HepG2 (cell line): Measurements from ENCODE around the gene SCUBE2. TPM values are rescaled to one million over a fixed set of nuclear protein-coding genes. Genes with fewer than 3 reads are reported as not detected.

Experiments used
- ATAC-seq: fragments of 200-7000 bp; cut with Tn5 transposase; 3 replicates; pipeline ENCODE4 v1.9.1; 2020; ENCODE audit warnings: mild to moderate bottlenecking, moderate library complexity
- BruUV-seq: library from RNA; stranded (reverse); fragments of 400-500 nt; replicated peaks from 2 replicates; lab custom pipeline; 2021; lab: Mats Ljungman, UMichigan
- CTCF ChIA-PET: fragments of 300-600 bp; formaldehyde crosslinking; extraction: SDS; loops from one replicate; lab custom pipeline; 2021; ENCODE audit warnings: low total read pairs, inconsistent platforms, low intra/inter-chr PET ratio; lab: Yijun Ruan, JAX
- POLR2A ChIA-PET: fragments of 350-600 bp; sonication (Branson Sonifier 250); formaldehyde crosslinking; loops from one replicate; lab custom pipeline; 2020; ENCODE audit warnings: antibody characterized with exemption, inconsistent platforms; lab: Yijun Ruan, JAX
- DNase-seq: peaks from one replicate; pipeline ENCODE4 v3.0.0-alpha.2; 2015; ENCODE audit warnings: low spot score
- FAIRE-seq: peaks from 3 replicates; lab custom pipeline; 2011; peaks lifted over from hg19 to GRCh38; lab: Jason Lieb, UNC
- H2AFZ ChIP-seq: one replicate; pipeline ENCODE4 v1.6.1; 2011; ENCODE audit warnings: low read length, inconsistent platforms
- H3K27ac ChIP-seq: fragments of 300-600 bp; 3 replicates; pipeline ENCODE4 v1.8.0; 2011; ENCODE audit warnings: mixed run types, mild to moderate bottlenecking, mixed read lengths, low read length, inconsistent platforms; ENCODE audit not compliant: insufficient read depth; ENCODE audit errors: extremely low read length
- H3K27me3 ChIP-seq, 2 experiments: fragments of 200-600 bp in 1 of 2; 2 replicates in 1 of 2; 3 replicates in 1 of 2; pipeline versions ENCODE4 v1.6.0 to v1.8.0; 2011; ENCODE audit warnings: low read length in 2 of 2, mild to moderate bottlenecking in 2 of 2, moderate library complexity in 2 of 2, inconsistent platforms in 1 of 2; ENCODE audit not compliant: insufficient read depth in 2 of 2, control insufficient read depth in 1 of 2
- H3K36me3 ChIP-seq, 2 experiments: fragments of 200-600 bp in 1 of 2; replicated peaks in 1 of 2; 2 replicates in 1 of 2; 3 replicates in 1 of 2; pipeline versions ENCODE4 v1.5.1 to v1.8.0; 2011; ENCODE audit warnings: low read length in 2 of 2, inconsistent platforms in 1 of 2; ENCODE audit not compliant: insufficient read depth in 2 of 2, control insufficient read depth in 1 of 2
- H3K4me1 ChIP-seq: 2 replicates; pipeline ENCODE4 v1.5.1; 2012; ENCODE audit warnings: low read length, inconsistent platforms; ENCODE audit not compliant: insufficient read depth
- H3K4me2 ChIP-seq: 2 replicates; pipeline ENCODE4 v1.6.0; 2011; ENCODE audit warnings: low read depth, low read length, inconsistent platforms
- H3K4me3 ChIP-seq, 3 experiments: fragments of 200-600 bp in 1 of 3; sonication (generic), shearing (Covaris generic) in 1 of 3; replicated peaks in 1 of 3; 2 replicates each; pipeline ENCODE4 v1.5.1; 2011 to 2016; ENCODE audit warnings: low read length in 3 of 3, inconsistent platforms in 2 of 3, low read depth in 2 of 3, mild to moderate bottlenecking in 2 of 3, control low read depth in 1 of 3, mixed read lengths in 1 of 3; ENCODE audit not compliant: insufficient read depth in 1 of 3
- H3K79me2 ChIP-seq: one replicate; pipeline ENCODE4 v1.6.1; 2011; ENCODE audit warnings: low read length, inconsistent platforms; ENCODE audit not compliant: insufficient read depth
- H3K9ac ChIP-seq: 2 replicates; pipeline ENCODE4 v1.6.0; 2011; ENCODE audit warnings: mild to moderate bottlenecking, low read depth, low read length, inconsistent platforms; ENCODE audit not compliant: insufficient read depth
- H3K9me3 ChIP-seq: 2 replicates; pipeline ENCODE4 v1.5.1; 2012; ENCODE audit warnings: mild to moderate bottlenecking, low read length
- H4K20me1 ChIP-seq: 2 replicates; pipeline ENCODE4 v1.6.0; 2011; ENCODE audit warnings: inconsistent platforms, mild to moderate bottlenecking, low read length, moderate library complexity; ENCODE audit not compliant: insufficient read depth
- DMAP1 ChIP-seq: IDR thresholded peaks from 2 replicates; pipeline ENCODE4 v1.6.1; 2016
- ESRRA ChIP-seq: sonication (generic); formaldehyde crosslinking; IDR thresholded peaks from 2 replicates; pipeline ENCODE4 v1.5.1; 2020; ENCODE audit warnings: mild to moderate bottlenecking, low read depth, missing genetic modification reagents
- FOXA1 ChIP-seq, 2 experiments: fragments of 450-650 bp in 1 of 2; sonication (generic) in 1 of 2; formaldehyde crosslinking in 1 of 2; IDR thresholded peaks; 2 replicates each; pipeline versions ENCODE4 v1.4.0 to v1.6.1; 2016 to 2020; ENCODE audit warnings: missing genetic modification reagents in 1 of 2
- GZF1 ChIP-seq: sonication (generic); formaldehyde crosslinking; IDR thresholded peaks from 2 replicates; pipeline ENCODE4 v1.5.1; 2020; ENCODE audit warnings: mild to moderate bottlenecking, missing genetic modification reagents
- PITX1 ChIP-seq: sonication (generic); formaldehyde crosslinking; IDR thresholded peaks from 2 replicates; pipeline ENCODE4 v1.5.1; 2020; ENCODE audit warnings: mild to moderate bottlenecking, missing genetic modification reagents
- SMAD1 ChIP-seq: sonication (generic); formaldehyde crosslinking; IDR thresholded peaks from 2 replicates; pipeline ENCODE4 v1.4.0; 2020; ENCODE audit warnings: missing genetic modification reagents, low read depth, mild to moderate bottlenecking, borderline replicate concordance
- SUZ12 ChIP-seq: fragments of 150-350 bp; IDR thresholded peaks from 2 replicates; pipeline ENCODE4 v1.6.1; 2014; ENCODE audit warnings: low read depth, low read length
- TCF12 ChIP-seq, 2 experiments: fragments of 450-650 bp in 1 of 2; sonication (generic) in 1 of 2; formaldehyde crosslinking in 1 of 2; IDR thresholded peaks; 2 replicates each; pipeline versions ENCODE4 v1.6.1 to v1.8.0; 2017 to 2022; ENCODE audit warnings: antibody characterized with exemption in 1 of 2, mild to moderate bottlenecking in 1 of 2, missing genetic modification reagents in 1 of 2, moderate library complexity in 1 of 2
- THAP7 ChIP-seq: sonication (generic); formaldehyde crosslinking; IDR thresholded peaks from 2 replicates; pipeline ENCODE4 v1.8.1; 2023; ENCODE audit warnings: mild to moderate bottlenecking, missing genetic modification reagents
- YEATS2 ChIP-seq: sonication (generic); formaldehyde crosslinking; IDR thresholded peaks from 2 replicates; pipeline ENCODE4 v1.4.0; 2020; ENCODE audit warnings: missing genetic modification reagents, borderline replicate concordance
- ZNF232 ChIP-seq: sonication (generic); formaldehyde crosslinking; IDR thresholded peaks from 2 replicates; pipeline ENCODE4 v1.4.0; 2020; ENCODE audit warnings: missing genetic modification reagents, borderline replicate concordance
- ZNF251 ChIP-seq: sonication (generic); formaldehyde crosslinking; IDR thresholded peaks from 2 replicates; pipeline ENCODE4 v1.9.0; 2021; ENCODE audit warnings: mild to moderate bottlenecking, missing genetic modification reagents
- ZNF44 ChIP-seq: sonication (generic); formaldehyde crosslinking; IDR thresholded peaks from 2 replicates; pipeline ENCODE4 v1.5.1; 2020; ENCODE audit warnings: mild to moderate bottlenecking, missing genetic modification reagents
- ZNF558 ChIP-seq: sonication (generic); formaldehyde crosslinking; IDR thresholded peaks from 2 replicates; pipeline ENCODE4 v1.9.0; 2022; ENCODE audit warnings: mild to moderate bottlenecking, missing genetic modification reagents, borderline replicate concordance
- ZSCAN25 ChIP-seq: sonication (generic); formaldehyde crosslinking; IDR thresholded peaks from 2 replicates; pipeline ENCODE4 v1.8.0; 2022; ENCODE audit warnings: mild to moderate bottlenecking, missing genetic modification reagents
- WGBS: methylation state at CpG from one replicate; pipeline ENCODE4 v1.1.6; 2017; ENCODE audit warnings: low lambda C conversion rate; 5-methylcytosine and 5-hydroxymethylcytosine counted together
- in situ Hi-C: cut with HindIII; loops from 2 replicates; pipeline ENCODE4 v1.10.0; 2017; ENCODE audit warnings: low pct_unique_long_range_greater_than_20kb; ENCODE audit not compliant: extremely low pct_ligation_motif_present
- intact Hi-C: fragments of 100-400 bp; cut with micrococcal nuclease; formaldehyde crosslinking; loops from one replicate; pipeline ENCODE4 v1.10.0; 2022; ENCODE audit not compliant: unreplicated experiment
- polyA plus RNA-seq, 8 experiments: library from polyadenylated mRNA; depleted of rRNA in 3 of 8; stranded (reverse) in 7 of 8; unstranded in 1 of 8; fragments of >200 nt; fragmentation: Illumina TruSeq in 4 of 8; extraction: Trizol in 4 of 8; gene quantifications; 2 replicates each; pipeline versions ENCODE4 v1.2.1 to v1.2.3, GENCODE V29; 2011 to 2016; ENCODE audit warnings: low read depth in 4 of 8, missing spikeins in 1 of 8, mixed read lengths in 1 of 8; ENCODE audit not compliant: insufficient read depth in 1 of 8
- total RNA-seq, 5 experiments: library from RNA; depleted of rRNA; stranded (reverse); fragments of >200 nt; fragmentation: Illumina TruSeq; extraction: Trizol; gene quantifications; 2 replicates each; pipeline ENCODE4 v1.2.3, GENCODE V29; 2016; ENCODE audit warnings: low read depth in 1 of 5
- TF ChIP-seq, protein P1 (sequence below): sonication (generic); formaldehyde crosslinking; IDR thresholded peaks from 2 replicates; pipeline ENCODE4 v1.4.0; 2020; ENCODE audit warnings: missing genetic modification reagents

The SCUBE2 gene
- total and polyA plus RNA-seq, 2 of the 13 experiments (the other 11 are each of a cell fraction or from before 2014, with no cell fraction given) = 0.09 TPM; not detected in 1

- Histone ChIP-seq H3K27ac (no peak overlapping the region), H3K36me3 (peaks cover 40 to 82% of the 10 kb centered on the region in 2 experiments), H3K9ac (no peak overlapping the region), H3K79me2 (no peaks in the 10 kb centered on the region), H3K4me3 (no peak overlapping the region), H3K4me1 (peaks cover 20% of the 10 kb centered on the region; the same call in 1 of the 2 replicates), H3K9me3 (no peaks in the 10 kb centered on the region), H4K20me1 (peaks cover 4% of the 10 kb centered on the region; the same call in 1 of the 2 replicates), H3K27me3 (no peaks in the 10 kb centered on the region), H2AFZ (no peak overlapping the region), H3K4me2 (no peak overlapping the region)
- WGBS = 98% methylated on average over 7 of the region's 7 CpGs
- ATAC-seq = no peak
- ChIA-PET CTCF (no interaction called here), POLR2A (no interaction called here)
- BruUV-seq = no TSS peak
- no peak for DNase-seq
- in situ Hi-C loops (no loop called here), intact Hi-C loops (no loop called here)
- no peak for FAIRE-seq
- no peak for TF ChIP-seq ZNF232 (CRISPR knock-in tag)
- no peak for TF ChIP-seq GZF1 (CRISPR knock-in tag)
- TF ChIP-seq TCF12 (IDR thresholded peaks at IDR 0.05) = no peak
- no peak for TF ChIP-seq TCF12 (CRISPR knock-in tag; IDR thresholded peaks at IDR 0.05)
- no peak for TF ChIP-seq ZNF44 (CRISPR knock-in tag)
- TF ChIP-seq, protein P1, sequence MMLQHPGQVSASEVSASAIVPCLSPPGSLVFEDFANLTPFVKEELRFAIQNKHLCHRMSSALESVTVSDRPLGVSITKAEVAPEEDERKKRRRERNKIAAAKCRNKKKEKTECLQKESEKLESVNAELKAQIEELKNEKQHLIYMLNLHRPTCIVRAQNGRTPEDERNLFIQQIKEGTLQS = no peak
- no peak for TF ChIP-seq ZNF251 (CRISPR knock-in tag)
- no peak for TF ChIP-seq ESRRA (CRISPR knock-in tag)
- TF ChIP-seq YEATS2 (CRISPR knock-in tag) = no peak
- no peak for TF ChIP-seq ZSCAN25 (CRISPR knock-in tag)
- TF ChIP-seq FOXA1 (IDR thresholded peaks at IDR 0.05) = no peak
- TF ChIP-seq FOXA1 (CRISPR knock-in tag; IDR thresholded peaks at IDR 0.05) = no peak
- TF ChIP-seq PITX1 (CRISPR knock-in tag) = no peak
- no peak for TF ChIP-seq THAP7 (CRISPR knock-in tag)
- TF ChIP-seq SMAD1 = no peak
- TF ChIP-seq DMAP1 (CRISPR knock-in tag) = no peak
- no peak for TF ChIP-seq SUZ12
- no peak for TF ChIP-seq ZNF558 (CRISPR knock-in tag)
These were observed 49.8 kb upstream of the SCUBE2 start for GRCh38 chr11:9141186-9141585.
